Glutamatergic neuron (in vitro differentiated cells): ENCODE measurements around the gene PSMA1. TPM values are rescaled to one million over a fixed set of nuclear protein-coding genes. Genes with fewer than 3 reads are reported as not detected.

Source experiments
- DNase-seq: peaks from one replicate; pipeline ENCODE4 v3.0.0; 2022
- H3K27ac Mint-ChIP-seq: one replicate; pipeline ENCODE4 v1.8.0; 2020; ENCODE audit warnings: mild to moderate bottlenecking, mixed read lengths, inconsistent platforms; ENCODE audit not compliant: unreplicated experiment
- H3K27me3 Mint-ChIP-seq: one replicate; pipeline ENCODE4 v1.8.0; 2020; ENCODE audit warnings: mild to moderate bottlenecking, moderate library complexity, mixed read lengths, inconsistent platforms; ENCODE audit not compliant: unreplicated experiment
- H3K36me3 Mint-ChIP-seq: one replicate; pipeline ENCODE4 v1.8.0; 2020; ENCODE audit warnings: mild to moderate bottlenecking, mixed read lengths, inconsistent platforms; ENCODE audit not compliant: unreplicated experiment
- H3K4me1 Mint-ChIP-seq: one replicate; pipeline ENCODE4 v1.8.0; 2020; ENCODE audit warnings: mild to moderate bottlenecking, low read depth, mixed read lengths, inconsistent platforms; ENCODE audit not compliant: unreplicated experiment
- H3K4me3 Mint-ChIP-seq: one replicate; pipeline ENCODE4 v1.8.0; 2020; ENCODE audit warnings: mild to moderate bottlenecking, mixed read lengths, inconsistent platforms; ENCODE audit not compliant: unreplicated experiment
- H3K9me3 Mint-ChIP-seq: one replicate; pipeline ENCODE4 v1.8.0; 2020; ENCODE audit warnings: mild to moderate bottlenecking, moderate library complexity, mixed read lengths, inconsistent platforms; ENCODE audit not compliant: unreplicated experiment
- CTCF ChIP-seq: fragments of 200-600 bp; sonication (generic); IDR thresholded peaks from one replicate; pipeline ENCODE4 v1.5.0; 2021; ENCODE audit not compliant: partially characterized antibody, unreplicated experiment
- total RNA-seq: library from RNA; stranded (reverse); fragmentation: NEBNext Ultra II Directional; extraction: Animal tissue kit (Norgen Biotek cat#: 25700); gene quantifications from one replicate; pipeline ENCODE4 v1.2.1, GENCODE V29; 2021; ENCODE audit not compliant: unreplicated experiment

Gene PSMA1
- total RNA-seq, 1 donor from 2014 or later: 137 TPM

- no peak for TF ChIP-seq CTCF
- peaks cover 13% of the 10 kb centered on the region for H3K4me1 Mint-ChIP-seq
- H3K4me3 Mint-ChIP-seq: no peak overlapping the region
- no peaks in the 10 kb centered on the region for H3K9me3 Mint-ChIP-seq
- no peak for DNase-seq
- H3K36me3 Mint-ChIP-seq: peaks cover 4% of the 10 kb centered on the region
- H3K27ac Mint-ChIP-seq: no peak overlapping the region
- peaks cover 2% of the 10 kb centered on the region for H3K27me3 Mint-ChIP-seq
These were observed 35.6 kb upstream of the PSMA1 start for GRCh38 chr11:14555818-14556217.

- Mint-ChIP-seq H3K27me3 (peaks cover 2% of the 10 kb centered on the region), H3K9me3 (no peaks in the 10 kb centered on the region), H3K36me3 (peaks cover 4% of the 10 kb centered on the region), H3K4me3 (no peak overlapping the region), H3K27ac (no peak overlapping the region), H3K4me1 (peaks cover 13% of the 10 kb centered on the region)
- TF ChIP-seq CTCF: no peak
- DNase-seq: no peak
These were observed 34.8 kb upstream of the PSMA1 start for GRCh38 chr11:14554959-14555358.

GRCh38 chr11:14552089-14552488 lies 31.9 kb upstream of the PSMA1 start:
- TF ChIP-seq CTCF: no peak
- no peak for DNase-seq
- H3K27ac Mint-ChIP-seq: no peak overlapping the region
- no peaks in the 10 kb centered on the region for H3K36me3 Mint-ChIP-seq
- no peaks in the 10 kb centered on the region for H3K27me3 Mint-ChIP-seq
- H3K4me3 Mint-ChIP-seq: no peak overlapping the region
- no peaks in the 10 kb centered on the region for H3K9me3 Mint-ChIP-seq
- H3K4me1 Mint-ChIP-seq: peaks cover 13% of the 10 kb centered on the region

- no peak for DNase-seq
- Mint-ChIP-seq H3K27ac (no peak overlapping the region), H3K4me1 (peaks cover 13% of the 10 kb centered on the region), H3K4me3 (no peak overlapping the region), H3K36me3 (no peaks in the 10 kb centered on the region), H3K9me3 (no peaks in the 10 kb centered on the region), H3K27me3 (no peaks in the 10 kb centered on the region)
- no peak for TF ChIP-seq CTCF
These were observed 31.2 kb upstream of the PSMA1 start for GRCh38 chr11:14551380-14551779.

- Mint-ChIP-seq H3K4me1 (peaks cover 11% of the 10 kb centered on the region), H3K9me3 (no peaks in the 10 kb centered on the region), H3K36me3 (no peaks in the 10 kb centered on the region), H3K27ac (no peak overlapping the region), H3K27me3 (no peaks in the 10 kb centered on the region), H3K4me3 (no peak overlapping the region)
- no peak for TF ChIP-seq CTCF
- DNase-seq: no peak
These were observed 29.7 kb upstream of the PSMA1 start for GRCh38 chr11:14549891-14550290.
